Activated T-cell treated with anti-CD3 and anti-CD28 coated beads, Interleukin-2, amount 50 U/mL, for 48 hours (primary cell): ENCODE measurements around the gene STXBP4.

Experiments
- DNase-seq, 2 experiments: peaks; one replicate each; pipeline ENCODE4 v3.0.0-alpha.2; 2020

The STXBP4 gene

GRCh38 chr17:55134486-55135157, 166.1 kb downstream of the STXBP4 start:
- DNase-seq = no peak

GRCh38 chr17:55140809-55141208, 172.2 kb downstream of the STXBP4 start:
- no peak for DNase-seq

DNA sequence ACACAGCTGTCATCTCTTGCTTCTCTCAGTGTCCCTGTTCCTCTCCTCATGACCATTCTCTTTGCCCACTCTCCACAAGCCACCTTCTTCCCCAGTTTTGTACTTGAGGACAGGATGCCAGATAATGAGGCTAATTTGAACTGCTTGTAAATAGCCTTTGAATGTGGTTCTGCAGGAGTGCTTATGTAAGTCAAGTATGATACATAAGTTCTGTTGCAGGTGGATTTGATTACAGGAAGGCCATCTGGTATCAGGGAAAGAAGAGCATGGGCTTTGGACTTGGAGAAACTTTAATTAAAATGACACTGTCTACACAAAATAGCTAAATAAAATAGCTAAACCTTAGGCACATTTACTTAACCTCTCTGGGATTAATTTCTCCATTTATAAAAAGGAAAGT, 176.0 kb downstream of the STXBP4 start:
- DNase-seq = no peak

DNA sequence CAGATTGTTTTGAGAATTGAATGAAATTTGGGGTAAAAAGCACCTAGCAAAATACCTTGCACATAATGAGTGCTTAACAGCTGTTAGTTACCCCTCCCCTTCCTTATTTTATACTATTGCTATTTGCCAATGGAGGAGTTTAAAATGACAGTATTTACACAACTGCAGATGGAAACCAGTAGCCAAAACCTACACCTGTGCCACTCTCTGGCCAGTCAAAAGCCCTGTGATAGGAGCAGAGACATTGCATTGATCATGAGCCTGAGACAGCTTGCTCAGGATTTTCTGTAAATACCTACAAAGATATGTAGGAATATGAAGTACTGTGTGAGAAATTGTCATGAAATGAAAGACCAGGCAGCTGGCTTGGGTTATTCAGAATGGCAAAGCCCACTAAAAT, 180.9 kb downstream of the STXBP4 start:
- DNase-seq = no peak

DNA sequence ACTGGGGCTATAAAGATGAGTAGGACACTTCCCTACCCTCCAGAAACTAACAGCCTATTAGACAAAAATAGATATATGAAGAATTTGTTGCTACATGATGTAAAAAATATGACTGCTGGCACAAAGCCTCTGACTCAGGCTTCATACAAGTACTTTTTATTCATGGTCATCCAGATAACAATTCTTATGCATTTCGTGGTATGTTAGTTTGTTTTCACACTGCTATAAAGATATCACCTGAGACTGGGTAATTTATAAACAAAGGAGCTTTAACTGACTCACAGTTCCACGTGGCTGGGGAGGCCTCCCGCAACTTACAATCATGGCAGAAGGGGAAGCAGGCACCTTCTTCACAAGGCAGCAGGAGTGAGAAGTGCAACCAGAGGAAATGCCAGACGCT, 183.7 kb downstream of the STXBP4 start:
- DNase-seq = no peak

GRCh38 chr17:55154101-55154500, 185.5 kb downstream of the STXBP4 start:
- no peak for DNase-seq

- no peak for DNase-seq
These were observed 187.4 kb downstream of the STXBP4 start for GRCh38 chr17:55155856-55156560.

DNA sequence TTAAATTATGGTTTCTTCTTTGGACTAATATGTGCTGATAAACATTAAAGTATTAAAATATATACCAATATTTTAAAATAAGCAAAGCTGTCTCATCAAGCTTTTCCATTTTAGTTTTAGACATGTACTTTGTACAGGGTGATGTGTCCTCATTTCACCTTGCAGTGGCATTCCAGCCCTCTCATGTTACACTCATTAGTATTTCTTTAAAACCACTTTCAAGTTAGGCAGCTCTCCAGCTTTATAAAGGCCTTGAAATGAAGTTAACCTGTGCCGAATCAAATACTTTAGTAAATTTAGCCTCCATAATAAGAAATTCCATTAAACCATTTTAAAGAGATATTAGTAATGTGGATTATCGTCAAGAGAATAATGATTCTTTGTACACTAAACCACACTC, 188.6 kb downstream of the STXBP4 start:
- no peak for DNase-seq

DNA sequence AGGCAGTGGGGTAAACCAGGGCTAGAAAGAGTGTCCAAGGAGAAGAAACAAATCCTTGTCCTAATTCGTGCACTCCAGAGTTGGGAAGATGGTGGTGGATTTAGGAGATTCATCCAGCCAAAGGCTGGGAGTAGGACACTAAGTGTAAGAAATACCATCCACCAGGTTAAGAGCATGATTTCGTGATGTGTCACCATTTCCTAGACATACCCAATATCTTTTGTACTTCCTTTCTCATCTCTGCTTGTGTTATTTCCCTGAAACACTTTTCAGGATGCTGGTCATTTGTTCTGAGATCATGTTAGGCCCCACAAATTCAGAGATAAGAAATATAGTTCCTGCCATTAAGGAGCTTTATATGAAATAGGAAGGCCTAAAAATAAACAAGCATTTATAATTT, 189.9 kb downstream of the STXBP4 start:
- no peak for DNase-seq

DNA sequence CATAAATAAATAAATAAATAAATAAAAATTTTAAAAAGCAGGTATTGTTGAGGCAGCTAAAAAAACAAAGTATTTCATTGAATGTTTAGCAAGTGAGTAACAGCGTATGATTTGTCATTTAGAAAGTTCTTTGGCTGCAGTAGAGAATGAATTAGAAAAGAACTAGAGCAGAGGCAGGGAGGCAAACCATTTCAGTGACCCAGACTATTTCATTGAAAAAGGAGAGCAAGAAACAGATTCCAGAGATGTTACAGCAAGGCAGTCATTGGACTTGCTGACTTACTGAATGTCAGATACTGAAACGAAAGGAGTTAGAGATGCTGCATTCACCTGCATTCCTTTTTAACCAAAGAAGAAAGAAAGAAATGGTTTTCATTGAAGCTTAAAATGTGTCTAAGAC, 190.7 kb downstream of the STXBP4 start:
- DNase-seq = no peak

DNA sequence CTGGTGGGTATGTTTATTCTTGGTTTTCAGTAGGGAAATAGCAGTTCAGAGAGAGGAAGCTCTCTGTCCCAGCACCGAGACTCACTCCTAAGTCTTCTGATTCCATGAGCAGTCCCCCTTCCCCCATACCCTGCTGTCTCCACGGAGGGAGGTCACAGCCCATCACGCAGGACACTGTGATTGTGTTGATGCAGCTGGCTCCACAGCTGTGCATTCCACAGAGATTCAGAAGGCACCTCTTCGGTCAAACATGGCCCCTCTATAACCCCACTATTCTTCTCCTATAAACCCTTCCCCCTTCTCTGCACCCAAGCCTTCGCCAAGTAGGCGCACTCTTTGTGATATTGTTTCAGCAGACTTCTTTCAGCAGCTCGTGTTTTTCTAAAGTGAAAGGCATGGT, 191.9 kb downstream of the STXBP4 start:
- no peak for DNase-seq

DNA sequence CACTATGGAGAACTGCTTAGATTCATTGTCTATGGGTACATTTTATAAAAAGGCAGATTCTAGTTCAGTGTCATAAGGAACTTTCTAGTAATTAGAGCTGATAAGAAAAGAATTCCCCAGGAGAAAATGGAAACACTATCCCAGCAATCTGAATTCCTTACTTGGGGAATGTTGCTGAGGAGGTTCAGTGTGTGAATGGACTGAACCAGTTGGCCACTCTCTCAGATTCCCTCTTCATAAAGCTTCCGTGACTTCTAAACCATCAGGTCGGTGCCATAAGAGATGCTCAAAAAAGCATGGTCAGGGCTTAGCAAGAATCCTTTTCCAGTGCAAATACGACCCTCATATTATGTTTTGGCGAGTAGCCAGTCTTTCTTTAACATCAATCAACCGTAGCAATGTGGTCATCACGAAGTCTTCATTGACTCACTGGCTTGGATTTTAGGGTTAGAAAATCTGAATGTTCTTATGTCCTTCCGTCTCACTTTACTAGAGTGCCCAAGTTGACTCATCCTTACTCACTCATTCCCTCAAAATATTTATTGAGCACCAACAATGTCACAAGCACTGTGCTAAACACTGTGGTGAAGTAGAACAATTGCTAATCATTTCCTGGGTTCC, 193.5 kb downstream of the STXBP4 start:
- DNase-seq = no peak

- no peak for DNase-seq
These were observed 194.0 kb downstream of the STXBP4 start for GRCh38 chr17:55162556-55162946.

- no peak for DNase-seq
These were observed 194.8 kb downstream of the STXBP4 start for GRCh38 chr17:55163408-55163807.

- DNase-seq = no peak
These were observed 197.9 kb downstream of the STXBP4 start for GRCh38 chr17:55166506-55166905.

- no peak for DNase-seq
These were observed 198.6 kb downstream of the STXBP4 start for GRCh38 chr17:55167024-55167725.

DNA sequence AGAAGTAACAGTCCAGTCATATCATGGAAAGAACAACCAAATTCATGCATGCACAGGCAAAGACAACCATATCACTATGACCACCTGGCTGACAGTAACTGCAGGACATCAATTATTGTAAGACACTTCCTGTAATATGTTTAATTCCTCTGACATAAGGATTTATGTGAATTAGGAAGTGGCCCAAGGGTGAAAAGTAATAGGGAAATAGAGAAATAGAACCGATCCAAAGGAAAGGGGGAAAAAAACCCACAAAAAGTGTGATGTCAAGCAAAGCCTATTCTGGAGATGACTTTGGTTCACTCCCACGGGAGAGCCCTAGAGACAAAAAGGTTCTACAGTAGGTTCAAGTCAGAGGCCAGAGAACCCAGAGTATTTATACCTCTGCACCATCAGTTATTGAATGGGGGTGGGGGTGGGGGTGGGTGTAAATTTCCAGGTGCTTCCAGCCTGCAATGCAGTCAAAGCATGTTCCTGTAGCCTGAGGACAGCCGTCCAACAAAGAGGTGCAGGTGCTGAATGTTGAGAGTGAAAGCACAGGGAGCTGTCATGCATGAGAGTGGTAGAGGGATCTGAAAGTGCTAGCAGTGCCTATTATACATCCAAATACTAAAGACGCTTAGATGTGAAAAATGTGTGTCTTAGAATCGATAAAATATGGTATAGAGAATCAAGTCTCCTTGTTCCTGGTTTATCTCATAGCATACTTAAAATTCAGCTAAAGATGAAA, 200.6 kb downstream of the STXBP4 start:
- DNase-seq = no peak

- no peak for DNase-seq
These were observed 203.2 kb downstream of the STXBP4 start for GRCh38 chr17:55171634-55172328.

DNA sequence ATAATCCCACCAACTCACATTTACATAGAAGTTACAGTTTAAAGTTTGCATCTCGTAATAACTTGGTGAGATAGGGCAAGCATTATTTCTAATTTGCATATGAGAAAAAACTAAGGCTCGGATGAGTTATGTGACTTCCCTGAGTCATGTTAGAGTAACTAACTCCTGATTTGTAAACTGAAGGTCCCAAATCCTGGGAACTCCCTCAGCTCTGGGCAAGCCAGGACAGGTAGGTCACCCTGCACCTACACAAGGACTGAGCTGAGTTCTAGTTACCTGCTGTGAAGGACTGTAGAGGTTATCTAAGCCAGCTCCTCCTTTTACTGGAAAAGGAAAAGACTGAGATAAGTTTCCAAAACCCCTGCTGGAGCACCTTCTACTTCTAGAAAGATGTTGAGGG, 204.0 kb downstream of the STXBP4 start:
- DNase-seq = no peak

DNA sequence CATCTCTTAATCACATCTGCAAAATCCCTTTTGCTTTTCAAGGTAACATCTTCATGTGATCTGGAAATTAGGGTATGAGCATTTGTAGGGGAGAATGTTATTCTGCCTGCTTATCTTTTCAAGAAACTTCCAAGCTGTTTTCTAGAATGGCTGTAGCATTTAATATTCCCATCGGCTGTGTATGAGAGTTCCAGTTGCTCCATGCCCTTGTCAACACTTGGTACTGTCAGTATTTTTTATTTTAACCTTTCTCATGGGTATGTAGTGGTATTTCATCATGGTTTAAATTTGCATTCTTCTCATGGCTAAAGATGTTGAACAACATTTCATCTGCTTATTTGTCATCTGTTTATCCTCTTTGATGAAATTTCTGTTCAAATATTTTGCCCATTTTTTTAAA, 205.6 kb downstream of the STXBP4 start:
- no peak for DNase-seq

DNA sequence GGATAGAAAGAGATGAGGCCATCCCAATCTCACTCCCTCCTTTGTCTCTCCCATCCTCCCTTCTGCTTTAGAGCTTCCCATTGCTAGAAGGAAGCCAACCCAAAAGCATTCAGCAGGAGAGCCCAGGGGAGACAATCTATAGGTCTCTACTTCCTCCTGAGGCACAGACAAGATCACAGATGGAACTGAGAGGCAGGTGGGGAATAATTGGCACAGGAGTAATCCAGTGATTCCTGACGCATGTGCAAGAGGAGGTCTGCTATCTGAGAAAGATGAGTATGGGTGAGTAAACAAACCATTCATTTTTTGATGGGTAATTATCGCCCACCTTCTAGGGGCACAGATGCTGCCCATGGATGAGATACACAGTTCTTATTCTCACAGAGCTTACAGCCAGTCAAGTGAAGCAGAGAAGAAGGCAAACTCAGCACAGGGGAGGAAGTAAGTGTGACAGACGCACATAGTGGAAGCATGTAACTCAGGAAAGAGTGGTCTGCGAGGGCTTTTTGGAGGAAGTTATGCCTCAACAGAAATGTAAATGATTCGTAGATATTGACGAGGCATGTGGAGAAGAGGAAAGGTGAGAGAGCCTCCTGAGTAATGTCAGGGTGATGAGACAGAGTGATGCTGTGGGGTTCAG, 207.3 kb downstream of the STXBP4 start:
- no peak for DNase-seq
